ENCODE data around the gene TRAPPC4.

DNA sequence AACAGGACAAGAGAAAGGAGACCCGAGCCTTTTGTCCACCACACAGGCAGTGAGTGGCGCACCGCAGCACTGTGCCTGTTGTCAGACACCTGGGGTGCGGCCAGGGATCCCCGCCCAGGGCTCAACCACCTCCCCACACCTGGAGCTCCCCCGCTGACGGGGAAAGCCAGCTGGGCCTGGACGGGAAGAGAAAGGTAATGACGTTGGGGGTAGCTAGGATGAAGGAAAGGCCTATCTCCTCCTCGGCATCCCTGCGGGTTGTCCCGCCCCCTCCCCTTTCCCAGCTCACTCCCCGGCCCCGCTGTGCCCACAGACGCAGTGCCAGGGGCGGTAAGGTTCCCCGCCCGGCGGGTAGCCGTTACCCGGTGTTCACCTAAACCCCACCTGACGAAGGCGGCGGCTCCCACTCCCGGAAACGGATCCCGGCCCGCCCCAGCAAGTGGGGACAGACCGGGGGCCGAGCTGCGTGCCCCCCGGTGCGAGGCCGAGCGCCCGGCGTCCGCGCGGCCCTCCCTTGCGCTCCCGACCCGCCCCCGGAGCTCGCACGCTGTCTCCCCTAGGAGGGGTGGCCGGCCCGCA, 37.9 kb downstream of the TRAPPC4 start:
- no peak for TF ChIP-seq POLR2A (IDR thresholded peaks at IDR 0.05)
- TF ChIP-seq CTCF (IDR thresholded peaks at IDR 0.05), result no peak
- TF ChIP-seq POLR2AphosphoS5 (IDR thresholded peaks at IDR 0.05), result no peak
- TF ChIP-seq EP300 (IDR thresholded peaks at IDR 0.05), result no peak
